Fibroblast of skin of left biceps (primary cell): Measurements from ENCODE around the gene SMPD3.

Source experiments
- DNase-seq, 2 experiments: peaks; one replicate each; pipeline ENCODE4 v3.0.0-alpha.2; 2013; ENCODE audit warnings: low read depth in 2 of 2

SMPD3 gene

GRCh38 chr16:68357521-68357922 is 90.8 kb downstream of the SMPD3 start:
- DNase-seq = no peak

GRCh38 chr16:68356919-68357286 is 91.4 kb downstream of the SMPD3 start:
- DNase-seq = no peak

- no peak for DNase-seq
Measured at GRCh38 chr16:68356249-68356918, 91.9 kb downstream of the SMPD3 start.

DNA sequence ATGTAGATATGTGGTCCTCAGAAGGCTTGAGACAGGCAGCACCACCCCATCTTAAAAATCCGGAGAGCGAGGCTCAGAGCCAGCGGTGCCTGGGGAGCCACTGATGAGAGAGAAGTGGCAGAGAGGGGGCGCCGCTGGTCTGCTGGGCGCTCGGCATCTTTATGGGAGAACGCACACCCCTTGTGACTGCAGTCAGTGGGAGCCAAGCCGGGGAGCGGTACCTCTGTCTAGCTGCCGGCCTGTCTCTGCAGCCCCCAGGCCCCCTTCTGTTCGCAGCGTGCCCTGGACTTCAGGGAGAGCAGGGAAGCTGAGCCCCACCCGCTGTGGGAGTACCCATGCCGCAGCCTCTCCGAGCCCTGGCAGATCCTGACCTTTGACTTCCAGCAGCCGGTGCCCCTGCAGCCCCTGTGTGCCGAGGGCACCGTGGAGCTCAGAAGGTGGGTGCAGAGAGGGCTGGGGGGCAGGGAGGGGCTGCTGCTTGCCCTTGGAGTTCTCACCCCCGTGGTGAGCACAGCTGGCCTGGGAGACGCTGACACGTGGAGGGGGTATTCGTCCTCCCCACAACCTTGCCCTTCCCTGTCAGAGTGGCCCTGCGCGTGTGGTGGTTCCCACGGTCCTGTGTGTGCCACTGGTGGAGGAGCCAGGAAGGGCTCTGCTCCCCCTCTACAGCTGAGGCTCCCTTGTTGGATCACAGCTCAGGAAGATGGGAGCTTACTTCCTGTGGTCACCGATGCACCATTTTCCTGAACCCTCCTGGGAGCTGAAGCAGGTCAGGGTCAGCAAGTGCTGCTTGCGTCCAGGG is 92.7 kb downstream of the SMPD3 start:
- no peak for DNase-seq

GRCh38 chr16:68354816-68355215 is 93.5 kb downstream of the SMPD3 start:
- DNase-seq = no peak

- DNase-seq = no peak
Measured at GRCh38 chr16:68353366-68353765, 94.9 kb downstream of the SMPD3 start.

- DNase-seq = no peak
Measured at GRCh38 chr16:68351991-68352431, 96.3 kb downstream of the SMPD3 start.

DNA sequence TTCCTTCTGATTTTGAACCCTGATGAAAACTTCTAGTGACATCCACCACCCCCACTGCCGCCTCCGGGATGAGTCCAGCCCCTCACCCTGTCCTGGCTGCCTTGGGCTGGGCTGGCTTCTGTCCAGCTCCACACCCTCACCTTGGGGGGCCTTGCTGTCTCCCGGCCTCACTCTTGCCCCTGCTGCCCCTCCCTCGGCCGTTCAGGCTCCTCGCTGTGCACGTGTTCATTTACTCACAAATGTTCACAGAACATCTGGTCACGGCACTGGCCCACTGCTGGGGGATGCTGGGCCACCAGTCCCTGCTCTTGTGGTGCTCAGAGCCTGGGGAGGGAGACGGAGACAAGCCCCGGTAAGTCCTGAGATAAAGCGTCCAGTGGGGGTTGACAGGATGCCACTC is 96.8 kb downstream of the SMPD3 start:
- no peak for DNase-seq

- DNase-seq = no peak
Measured at GRCh38 chr16:68350813-68351350, 97.4 kb downstream of the SMPD3 start.

DNA sequence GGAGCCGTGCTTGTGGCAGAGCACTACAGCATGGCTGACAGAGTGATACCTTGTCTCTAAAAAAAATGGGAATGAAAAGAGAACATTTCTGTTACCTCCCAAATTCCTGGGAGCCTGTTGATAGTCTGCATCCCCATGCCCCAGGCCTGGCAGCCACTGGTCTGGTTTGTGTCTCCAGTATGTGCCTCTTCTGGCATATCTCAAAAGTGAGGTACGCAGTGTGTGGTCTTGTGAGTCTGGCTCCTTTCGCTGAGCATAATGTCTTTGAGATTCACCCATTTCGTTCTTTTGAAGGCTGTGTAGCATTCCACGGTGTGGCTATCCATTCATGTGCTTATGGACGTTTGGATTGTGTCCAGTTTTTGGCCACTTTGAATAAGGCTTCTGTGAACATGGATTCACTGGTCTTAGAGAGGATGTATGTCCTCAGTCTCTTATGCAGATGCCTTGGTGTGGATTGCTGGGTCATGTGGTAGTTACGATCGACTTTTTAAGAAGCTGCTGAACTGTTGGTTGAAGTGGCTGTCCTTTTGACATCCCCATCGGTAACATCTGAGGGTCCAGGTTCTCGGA is 98.4 kb downstream of the SMPD3 start:
- no peak for DNase-seq

- no peak for DNase-seq
Measured at GRCh38 chr16:68348639-68349445, 99.5 kb downstream of the SMPD3 start.

DNA sequence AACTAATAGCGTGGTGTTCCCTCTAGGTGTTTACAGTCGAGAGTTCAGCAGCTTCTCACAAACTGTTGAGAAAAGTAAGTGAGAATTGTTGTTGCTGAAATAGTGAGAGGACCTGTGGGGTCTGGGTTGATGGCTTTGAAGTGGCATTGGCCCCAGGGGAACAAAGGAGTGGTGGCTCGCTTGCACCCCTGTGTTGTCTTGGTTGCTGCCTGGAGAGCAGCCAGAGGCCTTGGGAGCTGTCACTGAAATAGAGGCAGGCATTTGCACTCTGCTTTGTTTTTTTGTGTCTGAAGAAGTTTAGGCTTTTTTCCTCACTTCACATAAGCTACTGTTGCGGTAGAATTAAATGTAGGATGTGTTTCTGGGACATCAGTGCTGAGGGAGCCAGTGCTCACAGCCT is 100.7 kb downstream of the SMPD3 start:
- no peak for DNase-seq

DNA sequence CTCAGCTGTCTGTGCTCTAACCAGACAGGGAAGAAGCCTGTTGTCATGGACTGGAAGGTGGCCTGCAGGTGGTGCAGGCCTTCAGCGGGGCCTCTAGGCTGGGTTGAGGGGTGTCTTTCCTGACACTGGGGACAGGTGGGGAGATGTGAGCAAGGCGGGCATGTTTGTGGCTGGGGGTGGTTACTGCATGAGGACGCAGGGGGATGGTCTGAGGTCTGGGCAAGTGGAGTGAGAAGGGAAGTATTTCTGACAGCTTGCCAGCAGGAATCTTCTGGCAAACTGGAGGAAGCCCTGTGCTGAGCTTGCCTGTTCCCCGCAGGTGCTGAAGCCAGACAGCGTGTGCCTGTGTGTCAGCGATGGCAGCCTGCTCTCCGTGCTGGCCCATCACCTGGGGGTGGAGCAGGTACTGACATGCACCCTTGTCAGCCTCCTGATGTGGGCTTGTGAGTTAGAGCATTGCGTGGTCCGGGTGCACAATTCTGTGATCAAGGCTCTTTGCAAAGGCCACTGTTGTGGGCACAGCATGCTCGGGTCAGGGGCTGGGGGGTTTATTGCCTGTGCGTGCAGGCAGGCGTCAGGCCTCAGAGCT is 101.3 kb downstream of the SMPD3 start:
- DNase-seq = no peak

- no peak for DNase-seq
Measured at GRCh38 chr16:68345958-68346635, 102.2 kb downstream of the SMPD3 start.

GRCh38 chr16:68345351-68345810 is 102.9 kb downstream of the SMPD3 start:
- no peak for DNase-seq

GRCh38 chr16:68344252-68344651 is 104.1 kb downstream of the SMPD3 start:
- DNase-seq = no peak

- no peak for DNase-seq
Measured at GRCh38 chr16:68343137-68343536, 105.2 kb downstream of the SMPD3 start.

GRCh38 chr16:68342620-68343019 is 105.7 kb downstream of the SMPD3 start:
- no peak for DNase-seq

DNA sequence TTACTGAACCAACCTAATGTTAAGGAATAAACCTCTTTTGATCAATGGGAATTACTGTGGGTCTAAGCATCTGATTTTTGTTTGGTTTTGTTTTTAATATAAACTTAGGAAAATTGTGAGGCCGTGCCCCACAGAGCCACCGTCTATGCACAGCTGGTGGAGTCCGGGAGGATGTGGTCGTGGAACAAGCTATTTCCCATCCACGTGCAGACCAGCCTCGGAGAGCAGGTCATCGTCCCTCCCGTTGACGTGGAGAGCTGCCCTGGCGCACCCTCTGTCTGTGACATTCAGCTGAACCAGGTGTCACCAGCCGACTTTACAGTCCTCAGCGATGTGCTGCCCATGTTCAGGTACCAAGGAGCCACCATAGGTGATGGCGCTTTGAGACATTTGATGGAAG is 109.1 kb downstream of the SMPD3 start:
- no peak for DNase-seq

GRCh38 chr16:68338326-68339119 is 109.8 kb downstream of the SMPD3 start:
- no peak for DNase-seq
